DOHH2 (cell line): ENCODE results near the gene MED13L.

Source experiments
- H3F3A ChIP-seq: fragments of 200-600 bp; sonication (generic), shearing (Covaris generic); 2 replicates; pipeline ENCODE4 v1.6.0; 2016; ENCODE audit warnings: antibody characterized with exemption, mild to moderate bottlenecking; ENCODE audit not compliant: control insufficient read depth, insufficient read depth
- H3K27ac ChIP-seq: fragments of 200-600 bp; sonication (generic); 2 replicates; pipeline ENCODE4 v1.5.1; 2014; ENCODE audit warnings: low read depth, mild to moderate bottlenecking, low read length, moderate library complexity
- H3K27me3 ChIP-seq: fragments of 200-600 bp; sonication (generic); 2 replicates; pipeline ENCODE4 v1.6.1; 2014; ENCODE audit warnings: mild to moderate bottlenecking, low read length, mixed read lengths; ENCODE audit not compliant: control insufficient read depth
- H3K36me3 ChIP-seq: fragments of 200-600 bp; sonication (generic); 2 replicates; pipeline ENCODE4 v1.6.1; 2014; ENCODE audit warnings: mild to moderate bottlenecking, low read length, moderate library complexity, mixed read lengths; ENCODE audit not compliant: control insufficient read depth
- H3K4me1 ChIP-seq: fragments of 200-600 bp; sonication (generic); 2 replicates; pipeline ENCODE4 v1.6.1; 2014; ENCODE audit warnings: mild to moderate bottlenecking, low read length, mixed read lengths; ENCODE audit not compliant: control insufficient read depth
- H3K4me2 ChIP-seq: fragments of 200-600 bp; sonication (generic); 2 replicates; pipeline ENCODE4 v1.6.0; 2014; ENCODE audit warnings: mild to moderate bottlenecking, low read length, moderate library complexity
- H3K4me3 ChIP-seq: fragments of 200-600 bp; sonication (generic); 2 replicates; pipeline ENCODE4 v1.5.1; 2014; ENCODE audit warnings: mild to moderate bottlenecking, low read length, mixed read lengths
- H3K79me2 ChIP-seq: fragments of 200-600 bp; sonication (generic); 2 replicates; pipeline ENCODE4 v1.6.1; 2014; ENCODE audit warnings: mild to moderate bottlenecking, low read length, mixed read lengths; ENCODE audit not compliant: control insufficient read depth
- H3K9me2 ChIP-seq: fragments of 200-600 bp; sonication (generic); replicated peaks from 2 replicates; pipeline ENCODE4 v1.6.1; 2014; ENCODE audit warnings: mild to moderate bottlenecking, low read length, mixed read lengths; ENCODE audit not compliant: control insufficient read depth
- H3K9me3 ChIP-seq: fragments of 200-600 bp; sonication (generic); 2 replicates; pipeline ENCODE4 v1.6.1; 2014; ENCODE audit warnings: antibody characterized with exemption, low read length, mixed read lengths; ENCODE audit not compliant: control insufficient read depth, insufficient read depth
- H4K20me1 ChIP-seq: fragments of 200-600 bp; sonication (generic); 2 replicates; pipeline ENCODE4 v1.6.0; 2014; ENCODE audit warnings: low read depth, mild to moderate bottlenecking, antibody characterized with exemption, low read length, moderate library complexity; ENCODE audit not compliant: control insufficient read depth, insufficient read depth
- CTCF ChIP-seq: fragments of 200-600 bp; sonication (generic); IDR thresholded peaks from one replicate; pipeline ENCODE4 v1.5.1; 2014; ENCODE audit warnings: antibody characterized with exemption, mild to moderate bottlenecking, low read depth, low read length; ENCODE audit not compliant: poor library complexity, severe bottlenecking
- EZH2phosphoT487 ChIP-seq: fragments of 200-600 bp; sonication (generic); IDR thresholded peaks from 2 replicates; pipeline ENCODE4 v1.6.1; 2017; ENCODE audit warnings: borderline replicate concordance, mild to moderate bottlenecking, antibody characterized with exemption, low read length, moderate library complexity, mixed read lengths

Gene MED13L

GRCh38 chr12:116179384-116179783, 98.1 kb downstream of the MED13L start:
- Histone ChIP-seq H3K36me3 (no peaks in the 10 kb centered on the region), H4K20me1 (peaks cover 3% of the 10 kb centered on the region)
- TF ChIP-seq EZH2phosphoT487 (no peak), CTCF (no peak)

GRCh38 chr12:116177017-116177416, 100.5 kb downstream of the MED13L start:
- H3F3A ChIP-seq = no peaks in the 10 kb centered on the region
- no peaks in the 10 kb centered on the region for H3K27me3 ChIP-seq

More at GRCh38 chr12:116179384-116179783, 98.1 kb downstream of the MED13L start:
- no peaks in the 10 kb centered on the region for H3K9me3 ChIP-seq
- no peaks in the 10 kb centered on the region for H3K27me3 ChIP-seq
- H3K9me2 ChIP-seq = no peaks in the 10 kb centered on the region
- H3K4me2 ChIP-seq = no peak overlapping the region
- no peak overlapping the region for H3K27ac ChIP-seq
- H3K4me1 ChIP-seq = no peaks in the 10 kb centered on the region
- H3K4me3 ChIP-seq = no peak overlapping the region
- peaks cover 42% of the 10 kb centered on the region for H3K79me2 ChIP-seq
- no peaks in the 10 kb centered on the region for H3F3A ChIP-seq

GRCh38 chr12:116174904-116175303, 102.6 kb downstream of the MED13L start:
- H3K36me3 ChIP-seq = no peaks in the 10 kb centered on the region
- H3K4me1 ChIP-seq = peaks cover 6% of the 10 kb centered on the region
- no peaks in the 10 kb centered on the region for H3K9me2 ChIP-seq
- H4K20me1 ChIP-seq = peaks cover 5% of the 10 kb centered on the region; the same call in 1 of the 2 replicates
- TF ChIP-seq EZH2phosphoT487 (no peak), CTCF (no peak)
- no peak overlapping the region for H3K4me2 ChIP-seq
- H3K4me3 ChIP-seq = no peak overlapping the region
- H3F3A ChIP-seq = no peaks in the 10 kb centered on the region
- H3K79me2 ChIP-seq = peaks cover 45% of the 10 kb centered on the region
- H3K27ac ChIP-seq = no peak overlapping the region
- H3K27me3 ChIP-seq = no peaks in the 10 kb centered on the region
- H3K9me3 ChIP-seq = no peaks in the 10 kb centered on the region

More at GRCh38 chr12:116177017-116177416, 100.5 kb downstream of the MED13L start:
- H3K4me3 ChIP-seq = no peak overlapping the region
- H3K4me1 ChIP-seq = peaks cover 5% of the 10 kb centered on the region
- no peak overlapping the region for H3K27ac ChIP-seq
- no peak for TF ChIP-seq CTCF
- TF ChIP-seq EZH2phosphoT487 = no peak
- H3K4me2 ChIP-seq = no peak overlapping the region
- H3K9me3 ChIP-seq = no peaks in the 10 kb centered on the region
- H3K9me2 ChIP-seq = no peaks in the 10 kb centered on the region
- no peaks in the 10 kb centered on the region for H3K36me3 ChIP-seq
- peaks cover 41% of the 10 kb centered on the region for H3K79me2 ChIP-seq
- peaks cover under 1% of the 10 kb centered on the region; the same call in 1 of the 2 replicates for H4K20me1 ChIP-seq

GRCh38 chr12:116174006-116174405, 103.5 kb downstream of the MED13L start:
- H3K27ac ChIP-seq = no peak overlapping the region
- no peaks in the 10 kb centered on the region for H3K9me2 ChIP-seq
- no peak overlapping the region for H3K4me2 ChIP-seq
- H3K4me3 ChIP-seq = no peak overlapping the region
- H3K9me3 ChIP-seq = no peaks in the 10 kb centered on the region
- H3K27me3 ChIP-seq = no peaks in the 10 kb centered on the region
- 0 out of 2 replicates have a peak, but pooled peaks cover 5% of the 10 kb centered on the region for H4K20me1 ChIP-seq
- H3K4me1 ChIP-seq = peaks cover 6% of the 10 kb centered on the region
- H3F3A ChIP-seq = no peaks in the 10 kb centered on the region
- no peak for TF ChIP-seq CTCF
- TF ChIP-seq EZH2phosphoT487 = no peak
- peaks cover 44% of the 10 kb centered on the region for H3K79me2 ChIP-seq
- H3K36me3 ChIP-seq = no peaks in the 10 kb centered on the region
